Measurements from ENCODE around the gene TRRAP.

The TRRAP gene

DNA sequence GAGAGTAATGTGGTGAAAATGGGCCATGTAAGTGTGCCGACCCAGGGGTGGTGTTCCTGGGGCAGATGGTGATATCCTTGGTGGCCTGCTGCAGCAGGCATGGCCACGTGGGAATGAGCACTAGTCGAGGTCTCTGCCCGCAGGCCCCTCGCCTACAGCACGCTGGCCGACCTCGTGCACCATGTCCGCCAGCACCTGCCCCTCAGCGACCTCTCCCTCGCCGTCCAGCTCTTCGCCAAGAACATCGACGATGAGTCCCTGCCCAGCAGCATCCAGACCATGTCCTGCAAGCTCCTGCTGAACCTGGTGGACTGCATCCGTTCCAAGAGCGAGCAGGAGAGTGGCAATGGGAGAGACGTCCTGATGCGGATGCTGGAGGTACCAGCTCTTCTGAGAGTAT is 30.3 kb downstream of the TRRAP start:
- H2BK12ac ChIP-seq (ENCODE audit: low read length in 2 of 2), result no peak overlapping the region
- no peak overlapping the region for H3K4me3 ChIP-seq (ENCODE audit: insufficient read depth in 1 of 2, low read depth in 1 of 2, low read length in 2 of 2)
- H2BK120ac ChIP-seq (ENCODE audit: low read depth, low read length), result no peak overlapping the region
- H3K27me3 ChIP-seq (ENCODE audit: control insufficient read depth in 1 of 2, insufficient read depth in 1 of 2, low read length in 2 of 2), result no peaks in the 10 kb centered on the region
- H3K18ac ChIP-seq (ENCODE audit: low read depth in 1 of 2, low read length in 2 of 2), result no peak overlapping the region
- H3K9ac ChIP-seq (ENCODE audit: low read length), result no peak overlapping the region
- no peak overlapping the region for H4K8ac ChIP-seq (ENCODE audit: low read length)
- H2BK15ac ChIP-seq (ENCODE audit: low read depth, poor library complexity, severe bottlenecking), result no peak overlapping the region
- H2AFZ ChIP-seq (ENCODE audit: low read depth, low read length), result no peak overlapping the region
- H3K36me3 ChIP-seq (ENCODE audit: control insufficient read depth in 1 of 2, insufficient read depth in 2 of 2, low read depth in 1 of 2, low read length in 2 of 2), result peaks cover 60 to 95% of the 10 kb centered on the region in 2 experiments
- no peaks in the 10 kb centered on the region for H3K4me1 ChIP-seq (ENCODE audit: control insufficient read depth, insufficient read depth, low read depth, low read length)
- no peak overlapping the region for H3K4ac ChIP-seq (ENCODE audit: low read depth in 1 of 2, low read length in 2 of 2)
- no peak overlapping the region for H3K4me2 ChIP-seq (ENCODE audit: low read length, poor library complexity, severe bottlenecking)
- H4K91ac ChIP-seq (ENCODE audit: low read length), result no peak overlapping the region
- H3K9me3 ChIP-seq (ENCODE audit: control insufficient read depth, low read length), result no peaks in the 10 kb centered on the region
- H3K79me1 ChIP-seq (replicated peaks; ENCODE audit: low read length, poor library complexity, severe bottlenecking), result peaks cover 31% of the 10 kb centered on the region
- H3K23ac ChIP-seq (ENCODE audit: low read length in 2 of 2), result no peak overlapping the region
- H3K14ac ChIP-seq (ENCODE audit: low read length in 2 of 2), result no peak overlapping the region
- H2BK5ac ChIP-seq (ENCODE audit: low read depth, low read length, poor library complexity, severe bottlenecking), result no peak overlapping the region
- no peak for DNase-seq
- H2AK5ac ChIP-seq (ENCODE audit: low read length, severe bottlenecking), result no peak overlapping the region
- no peak overlapping the region for H3K27ac ChIP-seq (ENCODE audit: low read length, poor library complexity, severe bottlenecking)
- 97% methylated on average over 19 of the region's 19 CpGs for WGBS

DNA sequence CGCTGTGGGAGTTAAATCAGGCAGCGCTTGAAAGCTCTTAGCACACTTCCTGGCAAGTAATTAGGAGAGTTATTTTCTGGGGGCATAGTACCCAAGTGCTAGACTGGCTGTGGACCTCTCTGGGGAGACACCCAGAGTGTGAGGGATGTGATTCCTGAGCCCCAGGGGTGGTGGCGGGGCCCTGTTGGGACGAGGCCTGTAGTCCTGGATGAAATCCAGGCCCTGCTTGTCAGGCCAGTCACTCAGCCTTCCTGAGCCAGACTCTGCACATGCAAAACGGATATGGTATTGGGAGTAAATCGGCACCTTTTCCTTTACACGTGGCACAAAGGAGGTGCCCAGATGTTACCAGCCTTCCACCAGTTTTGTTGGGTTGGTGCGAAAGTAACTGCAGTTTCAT is 31.2 kb downstream of the TRRAP start:
- Histone ChIP-seq H3K4me3 (ENCODE audit: insufficient read depth in 1 of 2, low read depth in 1 of 2, low read length in 2 of 2) (no peak overlapping the region), H4K91ac (ENCODE audit: low read length) (no peak overlapping the region), H2BK5ac (ENCODE audit: low read depth, low read length, poor library complexity, severe bottlenecking) (no peak overlapping the region), H3K27ac (ENCODE audit: low read length, poor library complexity, severe bottlenecking) (no peak overlapping the region), H2BK120ac (ENCODE audit: low read depth, low read length) (no peak overlapping the region), H3K4ac (ENCODE audit: low read depth in 1 of 2, low read length in 2 of 2) (no peak overlapping the region), H3K9ac (ENCODE audit: low read length) (no peak overlapping the region), H3K18ac (ENCODE audit: low read depth in 1 of 2, low read length in 2 of 2) (no peak overlapping the region), H3K14ac (ENCODE audit: low read length in 2 of 2) (no peak overlapping the region), H3K9me3 (ENCODE audit: control insufficient read depth, low read length) (no peaks in the 10 kb centered on the region), H2BK12ac (ENCODE audit: low read length in 2 of 2) (no peak overlapping the region), H2BK15ac (ENCODE audit: low read depth, poor library complexity, severe bottlenecking) (no peak overlapping the region), H2AFZ (ENCODE audit: low read depth, low read length) (no peak overlapping the region), H3K4me2 (ENCODE audit: low read length, poor library complexity, severe bottlenecking) (no peak overlapping the region), H3K4me1 (ENCODE audit: control insufficient read depth, insufficient read depth, low read depth, low read length) (no peaks in the 10 kb centered on the region), H4K8ac (ENCODE audit: low read length) (no peak overlapping the region), H3K79me1 (replicated peaks; ENCODE audit: low read length, poor library complexity, severe bottlenecking) (peaks cover 31% of the 10 kb centered on the region), H3K27me3 (ENCODE audit: control insufficient read depth in 1 of 2, insufficient read depth in 1 of 2, low read length in 2 of 2) (no peaks in the 10 kb centered on the region), H2AK5ac (ENCODE audit: low read length, severe bottlenecking) (no peak overlapping the region), H3K36me3 (ENCODE audit: control insufficient read depth in 1 of 2, insufficient read depth in 2 of 2, low read depth in 1 of 2, low read length in 2 of 2) (peaks cover 54 to 89% of the 10 kb centered on the region in 2 experiments), H3K23ac (ENCODE audit: low read length in 2 of 2) (no peak overlapping the region)
- DNase-seq, result no peak
- 97% methylated on average over 8 of the region's 8 CpGs for WGBS

DNA sequence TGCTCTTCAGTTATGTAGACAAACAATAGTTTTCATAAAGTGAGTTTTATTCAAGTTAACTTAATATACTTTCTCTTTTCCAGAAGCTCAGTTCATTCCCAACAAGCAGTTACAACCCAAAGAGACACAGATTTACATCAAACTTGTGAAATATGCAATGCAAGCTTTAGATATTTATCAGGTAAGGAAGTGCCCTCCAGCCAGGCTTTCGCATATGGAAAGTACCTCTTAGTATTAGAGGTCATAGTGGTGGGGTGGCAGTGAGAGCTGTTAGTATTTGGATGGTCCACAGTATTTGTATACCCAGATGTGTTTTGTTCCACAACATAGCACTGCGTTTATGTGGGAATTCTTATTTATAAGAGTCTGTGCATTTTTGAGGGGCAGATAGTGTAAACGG is 32.1 kb downstream of the TRRAP start:
- peaks cover 31% of the 10 kb centered on the region for H3K79me1 ChIP-seq (replicated peaks; ENCODE audit: low read length, poor library complexity, severe bottlenecking)
- no peak overlapping the region for H4K8ac ChIP-seq (ENCODE audit: low read length)
- H3K9ac ChIP-seq (ENCODE audit: low read length), result no peak overlapping the region
- H2AFZ ChIP-seq (ENCODE audit: low read depth, low read length), result no peak overlapping the region
- H2BK5ac ChIP-seq (ENCODE audit: low read depth, low read length, poor library complexity, severe bottlenecking), result no peak overlapping the region
- no peaks in the 10 kb centered on the region for H3K4me1 ChIP-seq (ENCODE audit: control insufficient read depth, insufficient read depth, low read depth, low read length)
- H3K9me3 ChIP-seq (ENCODE audit: control insufficient read depth, low read length), result no peaks in the 10 kb centered on the region
- 100% methylated on average over 2 of the region's 3 CpGs for WGBS
- H2BK12ac ChIP-seq (ENCODE audit: low read length in 2 of 2), result no peak overlapping the region
- H3K27ac ChIP-seq (ENCODE audit: low read length, poor library complexity, severe bottlenecking), result no peak overlapping the region
- no peak overlapping the region for H3K4ac ChIP-seq (ENCODE audit: low read depth in 1 of 2, low read length in 2 of 2)
- no peak overlapping the region for H3K14ac ChIP-seq (ENCODE audit: low read length in 2 of 2)
- H2AK5ac ChIP-seq (ENCODE audit: low read length, severe bottlenecking), result no peak overlapping the region
- no peak overlapping the region for H3K23ac ChIP-seq (ENCODE audit: low read length in 2 of 2)
- no peak overlapping the region for H3K4me2 ChIP-seq (ENCODE audit: low read length, poor library complexity, severe bottlenecking)
- H2BK120ac ChIP-seq (ENCODE audit: low read depth, low read length), result no peak overlapping the region
- H3K4me3 ChIP-seq (ENCODE audit: insufficient read depth in 1 of 2, low read depth in 1 of 2, low read length in 2 of 2), result no peak overlapping the region
- DNase-seq, result no peak
- no peaks in the 10 kb centered on the region for H3K27me3 ChIP-seq (ENCODE audit: control insufficient read depth in 1 of 2, insufficient read depth in 1 of 2, low read length in 2 of 2)
- H3K36me3 ChIP-seq (ENCODE audit: control insufficient read depth in 1 of 2, insufficient read depth in 2 of 2, low read depth in 1 of 2, low read length in 2 of 2), result peaks cover 51 to 87% of the 10 kb centered on the region in 2 experiments
- H3K18ac ChIP-seq (ENCODE audit: low read depth in 1 of 2, low read length in 2 of 2), result no peak overlapping the region
- no peak overlapping the region for H4K91ac ChIP-seq (ENCODE audit: low read length)
- H2BK15ac ChIP-seq (ENCODE audit: low read depth, poor library complexity, severe bottlenecking), result no peak overlapping the region

DNA sequence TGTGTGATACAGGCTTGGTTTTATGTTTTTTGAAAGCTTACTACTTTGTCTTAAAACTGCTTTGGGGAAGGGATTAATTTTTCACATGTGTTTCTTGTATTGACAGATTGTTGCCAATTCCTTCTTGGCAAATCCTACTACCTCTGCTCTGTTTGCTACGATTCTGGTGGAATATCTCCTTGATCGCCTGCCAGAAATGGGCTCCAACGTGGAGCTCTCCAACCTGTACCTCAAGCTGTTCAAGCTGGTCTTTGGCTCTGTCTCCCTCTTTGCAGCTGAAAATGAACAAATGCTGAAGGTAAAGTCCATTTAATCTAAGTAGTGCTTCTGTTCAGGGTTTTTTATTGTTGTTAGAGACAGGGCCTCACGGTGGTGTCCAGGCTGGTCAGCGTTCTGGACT is 33.6 kb downstream of the TRRAP start:
- Histone ChIP-seq H4K8ac (ENCODE audit: low read length) (no peak overlapping the region), H2AFZ (ENCODE audit: low read depth, low read length) (no peak overlapping the region), H3K4me3 (ENCODE audit: insufficient read depth in 1 of 2, low read depth in 1 of 2, low read length in 2 of 2) (no peak overlapping the region), H3K4ac (ENCODE audit: low read depth in 1 of 2, low read length in 2 of 2) (no peak overlapping the region), H3K9ac (ENCODE audit: low read length) (no peak overlapping the region), H3K27ac (ENCODE audit: low read length, poor library complexity, severe bottlenecking) (no peak overlapping the region), H3K23ac (ENCODE audit: low read length in 2 of 2) (no peak overlapping the region), H2BK5ac (ENCODE audit: low read depth, low read length, poor library complexity, severe bottlenecking) (no peak overlapping the region), H3K36me3 (ENCODE audit: control insufficient read depth in 1 of 2, insufficient read depth in 2 of 2, low read depth in 1 of 2, low read length in 2 of 2) (peaks cover 55 to 90% of the 10 kb centered on the region in 2 experiments), H3K4me2 (ENCODE audit: low read length, poor library complexity, severe bottlenecking) (no peak overlapping the region), H2BK120ac (ENCODE audit: low read depth, low read length) (no peak overlapping the region), H3K18ac (ENCODE audit: low read depth in 1 of 2, low read length in 2 of 2) (no peak overlapping the region), H3K9me3 (ENCODE audit: control insufficient read depth, low read length) (no peaks in the 10 kb centered on the region), H3K14ac (ENCODE audit: low read length in 2 of 2) (no peak overlapping the region), H3K27me3 (ENCODE audit: control insufficient read depth in 1 of 2, insufficient read depth in 1 of 2, low read length in 2 of 2) (no peaks in the 10 kb centered on the region), H2BK15ac (ENCODE audit: low read depth, poor library complexity, severe bottlenecking) (no peak overlapping the region), H4K91ac (ENCODE audit: low read length) (no peak overlapping the region), H3K79me1 (replicated peaks; ENCODE audit: low read length, poor library complexity, severe bottlenecking) (peaks cover 37% of the 10 kb centered on the region), H2BK12ac (ENCODE audit: low read length in 2 of 2) (no peak overlapping the region), H2AK5ac (ENCODE audit: low read length, severe bottlenecking) (no peak overlapping the region), H3K4me1 (ENCODE audit: control insufficient read depth, insufficient read depth, low read depth, low read length) (no peaks in the 10 kb centered on the region)
- WGBS, result 89% methylated on average over 3 of the region's 5 CpGs
- DNase-seq, result no peak
